OCI-LY7 (cell line): ENCODE results near the gene CSNK1G2. TPM values are rescaled to one million over a fixed set of nuclear protein-coding genes. Genes with fewer than 3 reads are reported as not detected.

ENCODE experiments used
- BruUV-seq: library from RNA; stranded (reverse); fragments of 400-500 nt; replicated peaks from 2 replicates; lab custom pipeline; 2021; lab: Mats Ljungman, UMichigan
- CTCF ChIA-PET: fragments of 300-600 bp; sonication (Branson Sonifier 250); formaldehyde crosslinking; loops from one replicate; lab custom pipeline; 2022; ENCODE audit warnings: antibody characterized with exemption; ENCODE audit not compliant: unreplicated experiment; lab: Charles Lee
- POLR2A ChIA-PET: fragments of 300-600 bp; sonication (Branson Sonifier 250); formaldehyde crosslinking; loops from one replicate; lab custom pipeline; 2022; ENCODE audit warnings: antibody characterized with exemption; lab: Charles Lee
- DNase-seq: peaks from one replicate; pipeline ENCODE4 v3.0.0-alpha.2; 2015; ENCODE audit warnings: low spot score
- H2AFZ ChIP-seq: fragments of 200-600 bp; sonication (generic), shearing (Covaris generic); 2 replicates; pipeline ENCODE4 v1.6.1; 2014; ENCODE audit warnings: mild to moderate bottlenecking, antibody characterized with exemption, low read length, moderate library complexity
- H3K27ac ChIP-seq: fragments of 200-600 bp; sonication (generic); 2 replicates; pipeline ENCODE4 v1.5.1; 2014; ENCODE audit warnings: mixed run types, low read depth, mild to moderate bottlenecking, moderate library complexity, low read length, inconsistent platforms; ENCODE audit not compliant: poor library complexity, severe bottlenecking
- H3K36me3 ChIP-seq: fragments of 200-600 bp; sonication (generic); 2 replicates; pipeline ENCODE4 v1.6.1; 2014; ENCODE audit warnings: mild to moderate bottlenecking, antibody characterized with exemption, low read length, moderate library complexity, mixed read lengths; ENCODE audit not compliant: insufficient read depth
- H3K4me1 ChIP-seq: fragments of 200-600 bp; sonication (generic); 2 replicates; pipeline ENCODE4 v1.5.1; 2014; ENCODE audit warnings: mild to moderate bottlenecking, low read length; ENCODE audit not compliant: insufficient read depth, poor library complexity, severe bottlenecking
- H3K4me2 ChIP-seq: fragments of 200-600 bp; sonication (generic); 2 replicates; pipeline ENCODE4 v1.6.1; 2014; ENCODE audit warnings: mild to moderate bottlenecking, low read length
- H3K4me3 ChIP-seq: fragments of 200-600 bp; sonication (generic); 2 replicates; pipeline ENCODE4 v1.5.1; 2014; ENCODE audit warnings: mild to moderate bottlenecking, low read depth, low read length; ENCODE audit not compliant: poor library complexity, severe bottlenecking
- H3K79me2 ChIP-seq: fragments of 200-600 bp; sonication (generic); 2 replicates; pipeline ENCODE4 v1.6.1; 2016; ENCODE audit warnings: low read depth, mild to moderate bottlenecking, low read length, moderate library complexity, mixed read lengths; ENCODE audit not compliant: insufficient read depth
- H3K9me2 ChIP-seq: fragments of 200-600 bp; sonication (generic); 2 replicates; pipeline ENCODE4 v1.6.1; 2016; ENCODE audit warnings: mild to moderate bottlenecking, low read length, mixed read lengths; ENCODE audit not compliant: insufficient read depth
- H3K9me3 ChIP-seq: fragments of 200-600 bp; sonication (generic); 2 replicates; pipeline ENCODE4 v1.6.1; 2014; ENCODE audit warnings: mild to moderate bottlenecking, mixed run types, low read length, mixed read lengths
- H4K20me1 ChIP-seq: fragments of 200-600 bp; sonication (generic); 2 replicates; pipeline ENCODE4 v1.6.1; 2014; ENCODE audit warnings: mild to moderate bottlenecking, antibody characterized with exemption, low read length, moderate library complexity, mixed read lengths; ENCODE audit not compliant: insufficient read depth
- CTCF ChIP-seq: fragments of 200-600 bp; sonication (generic); conservative IDR thresholded peaks from 2 replicates; pipeline ENCODE4 v1.5.1; 2014; ENCODE audit warnings: mild to moderate bottlenecking, antibody characterized with exemption, low read length, moderate library complexity, mixed read lengths
- EZH2phosphoT487 ChIP-seq: fragments of 200-600 bp; sonication (generic); IDR thresholded peaks from 2 replicates; pipeline ENCODE4 v1.6.1; 2018; ENCODE audit warnings: low read depth, borderline replicate concordance, mild to moderate bottlenecking, mixed run types, antibody characterized with exemption, low read length, moderate library complexity, mixed read lengths
- intact Hi-C: fragments of 100-400 bp; cut with micrococcal nuclease; formaldehyde crosslinking; loops from one replicate; pipeline ENCODE4 v1.10.0; 2022; ENCODE audit not compliant: unreplicated experiment
- small RNA-seq: library from RNA; depleted of rRNA; stranded (forward); fragments of <200 nt; gene quantifications from one replicate; pipeline ENCODE3, GENCODE V24; 2014
- total RNA-seq, 2 experiments: library from RNA; depleted of rRNA in 1 of 2; stranded (reverse); fragments of >200 nt in 1 of 2; shearing (Covaris generic) in 1 of 2; gene quantifications; 2 replicates each; pipeline ENCODE4 v1.2.3, GENCODE V29; 2014 to 2022

CSNK1G2 gene
- total RNA-seq, 2 experiments from 2014 or later, result 95.9 to 133 TPM

GRCh38 chr19:2026770-2027169 is 85.8 kb downstream of the CSNK1G2 start:
- BruUV-seq, result no TSS peak
- H3K4me2 ChIP-seq, result no peak overlapping the region
- TF ChIP-seq CTCF, result no peak
- TF ChIP-seq EZH2phosphoT487, result no peak
- H4K20me1 ChIP-seq, result no peaks in the 10 kb centered on the region
- no peak overlapping the region for H3K4me3 ChIP-seq
- no peak overlapping the region for H2AFZ ChIP-seq
- ChIA-PET POLR2A (interaction anchor here (1.2 kb wide), 1 partner anchor 130 kb away, joined by 3 read pairs; no protein-coding TSS in a partner anchor), CTCF (no interaction called here)
- intact Hi-C loops, result no loop called here
- no peaks in the 10 kb centered on the region for H3K9me2 ChIP-seq
- no peaks in the 10 kb centered on the region for H3K9me3 ChIP-seq
- DNase-seq, result no peak
- no peaks in the 10 kb centered on the region for H3K36me3 ChIP-seq
- no peaks in the 10 kb centered on the region for H3K79me2 ChIP-seq
- H3K4me1 ChIP-seq, result peaks cover 3% of the 10 kb centered on the region
- no peak overlapping the region for H3K27ac ChIP-seq

DNA sequence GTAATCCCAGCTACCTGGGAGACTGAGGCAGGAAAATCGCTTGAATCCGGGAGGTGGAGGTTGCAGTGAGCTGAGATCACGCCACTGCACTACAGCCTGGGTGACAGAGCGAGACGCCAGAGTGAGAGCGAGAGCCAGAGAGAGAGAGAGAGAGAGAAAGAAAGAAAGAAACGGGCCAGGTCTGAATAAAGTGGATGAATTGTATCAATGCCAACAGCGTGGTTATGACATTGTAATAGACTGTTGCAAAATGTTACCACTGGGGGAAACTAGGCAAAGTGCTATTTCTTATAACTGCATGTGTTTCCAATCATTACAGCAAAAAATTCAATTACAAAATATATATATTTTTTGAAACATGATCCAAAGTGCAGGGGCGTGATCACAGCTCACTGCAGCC is 86.4 kb downstream of the CSNK1G2 start:
- Histone ChIP-seq H3K4me3 (no peak overlapping the region), H2AFZ (no peak overlapping the region), H3K36me3 (no peaks in the 10 kb centered on the region), H3K4me2 (no peak overlapping the region), H3K9me2 (no peaks in the 10 kb centered on the region), H3K9me3 (no peaks in the 10 kb centered on the region), H3K27ac (no peak overlapping the region), H3K4me1 (peaks cover 4% of the 10 kb centered on the region), H4K20me1 (no peaks in the 10 kb centered on the region), H3K79me2 (no peaks in the 10 kb centered on the region)
- DNase-seq, result no peak
- BruUV-seq, result no TSS peak
- POLR2A ChIA-PET, result interaction anchor here (1.2 kb wide), 1 partner anchor 131 kb away, joined by 3 read pairs; no protein-coding TSS in a partner anchor
- intact Hi-C loops, result no loop called here
- TF ChIP-seq EZH2phosphoT487 (no peak), CTCF (no peak)
- CTCF ChIA-PET, result no interaction called here

Small RNA genes lying within 50 kb of the gene (small RNA-seq; reads per million reads assigned to genes)
- not detected for gene AC007136.1

Other genes with a start within 250 kb of the CSNK1G2 start
- not detected in 2 replicates for gene ONECUT3, start 187.7 kb upstream of the CSNK1G2 start, total RNA-seq (2014; rRNA removed; shearing (Covaris generic))
- gene ONECUT3, start 187.7 kb upstream of the CSNK1G2 start, total RNA-seq (2022), result not detected in 2 replicates
- 5.9 and 7.4 TPM in 2 replicates for gene ATP8B3, start 128.9 kb upstream of the CSNK1G2 start, total RNA-seq (2014; rRNA removed; shearing (Covaris generic))
- gene ATP8B3, start 128.9 kb upstream of the CSNK1G2 start, total RNA-seq (2022), result 19.3 and 21.2 TPM in 2 replicates
- 13.9 and 24.0 TPM in 2 replicates for gene REXO1, start 92.7 kb upstream of the CSNK1G2 start, total RNA-seq (2014; rRNA removed; shearing (Covaris generic))
- gene REXO1, start 92.7 kb upstream of the CSNK1G2 start, total RNA-seq (2022), result 52.8 and 54.9 TPM in 2 replicates
- gene KLF16, start 77.6 kb upstream of the CSNK1G2 start, total RNA-seq (2014; rRNA removed; shearing (Covaris generic)), result 9.4 and 9.6 TPM in 2 replicates
- 39.1 and 44.4 TPM in 2 replicates for gene KLF16, start 77.6 kb upstream of the CSNK1G2 start, total RNA-seq (2022)
- 98.7 and 130 TPM in 2 replicates for gene ABHD17A, start 55.7 kb upstream of the CSNK1G2 start, total RNA-seq (2014; rRNA removed; shearing (Covaris generic))
- gene ABHD17A, start 55.7 kb upstream of the CSNK1G2 start, total RNA-seq (2022), result 64.2 and 71.3 TPM in 2 replicates
- 5.6 and 7.9 TPM in 2 replicates for gene ADAT3, start 35.8 kb upstream of the CSNK1G2 start, total RNA-seq (2014; rRNA removed; shearing (Covaris generic))
- gene ADAT3, start 35.8 kb upstream of the CSNK1G2 start, total RNA-seq (2022), result 13.1 and 16.4 TPM in 2 replicates
- 13.4 and 21.3 TPM in 2 replicates for gene SCAMP4, start 35.8 kb upstream of the CSNK1G2 start, total RNA-seq (2014; rRNA removed; shearing (Covaris generic))
- 46.4 and 49.9 TPM in 2 replicates for gene SCAMP4, start 35.8 kb upstream of the CSNK1G2 start, total RNA-seq (2022)
- 41.9 and 53.9 TPM in 2 replicates for gene BTBD2, start 74.5 kb downstream of the CSNK1G2 start, total RNA-seq (2014; rRNA removed; shearing (Covaris generic))
- gene BTBD2, start 74.5 kb downstream of the CSNK1G2 start, total RNA-seq (2022), result 91.6 and 109 TPM in 2 replicates
- gene MKNK2, start 110.1 kb downstream of the CSNK1G2 start, total RNA-seq (2014; rRNA removed; shearing (Covaris generic)), result 97.0 and 115 TPM in 2 replicates
- gene MKNK2, start 110.1 kb downstream of the CSNK1G2 start, total RNA-seq (2022), result 200 and 225 TPM in 2 replicates
- gene MOB3A, start 155.2 kb downstream of the CSNK1G2 start, total RNA-seq (2014; rRNA removed; shearing (Covaris generic)), result 41.7 and 54.6 TPM in 2 replicates
- 87.5 and 111 TPM in 2 replicates for gene MOB3A, start 155.2 kb downstream of the CSNK1G2 start, total RNA-seq (2022)
- 11.2 and 12.9 TPM in 2 replicates for gene IZUMO4, start 155.7 kb downstream of the CSNK1G2 start, total RNA-seq (2014; rRNA removed; shearing (Covaris generic))
- gene IZUMO4, start 155.7 kb downstream of the CSNK1G2 start, total RNA-seq (2022), result 6.1 and 7.3 TPM in 2 replicates
- gene AP3D1, start 210.4 kb downstream of the CSNK1G2 start, total RNA-seq (2014; rRNA removed; shearing (Covaris generic)), result 56.6 and 80.0 TPM in 2 replicates
- gene AP3D1, start 210.4 kb downstream of the CSNK1G2 start, total RNA-seq (2022), result 95.0 and 99.8 TPM in 2 replicates
- 19.5 and 27.7 TPM in 2 replicates for gene DOT1L, start 222.8 kb downstream of the CSNK1G2 start, total RNA-seq (2014; rRNA removed; shearing (Covaris generic))
- 86.0 and 88.3 TPM in 2 replicates for gene DOT1L, start 222.8 kb downstream of the CSNK1G2 start, total RNA-seq (2022)